GM23338 (cell line): ENCODE data around the gene CYB5R4. TPM values are rescaled to one million over a fixed set of nuclear protein-coding genes. Genes with fewer than 3 reads are reported as not detected.

Experiments used
- ATAC-seq: fragments of 200-7000 bp; cut with Tn5 transposase; 3 replicates; pipeline ENCODE4 v1.9.1; 2020
- DNase-seq: peaks from one replicate; pipeline ENCODE4 v3.0.0-alpha.2; 2015; ENCODE audit warnings: low spot score
- H2AFZ ChIP-seq: fragments of 200-600 bp; sonication (generic); 2 replicates; pipeline ENCODE4 v1.8.0; 2016; ENCODE audit warnings: antibody characterized with exemption, mild to moderate bottlenecking, moderate library complexity
- H3F3A ChIP-seq: fragments of 200-600 bp; sonication (generic); replicated peaks from 2 replicates; pipeline ENCODE4 v1.8.0; 2017; ENCODE audit warnings: antibody characterized with exemption, mixed run types, low read depth
- H3K27ac ChIP-seq: fragments of 200-600 bp; sonication (generic); 2 replicates; pipeline ENCODE4 v1.6.1; 2016; ENCODE audit warnings: low read depth
- H3K27me3 ChIP-seq: fragments of 200-600 bp; sonication (generic); 2 replicates; pipeline ENCODE4 v1.8.0; 2016; ENCODE audit warnings: mild to moderate bottlenecking, mixed run types, moderate library complexity; ENCODE audit not compliant: insufficient read depth
- H3K36me3 ChIP-seq: fragments of 200-600 bp; sonication (generic); 2 replicates; pipeline ENCODE4 v1.8.0; 2016; ENCODE audit warnings: mild to moderate bottlenecking; ENCODE audit not compliant: insufficient read depth
- H3K4me1 ChIP-seq: fragments of 200-600 bp; sonication (generic); 2 replicates; pipeline ENCODE4 v1.8.0; 2016; ENCODE audit warnings: mild to moderate bottlenecking, moderate library complexity; ENCODE audit not compliant: insufficient read depth
- H3K4me2 ChIP-seq: fragments of 200-600 bp; sonication (generic); 2 replicates; pipeline ENCODE4 v1.7.1; 2017; ENCODE audit warnings: mixed run types
- H3K4me3 ChIP-seq: fragments of 200-600 bp; sonication (generic); 2 replicates; pipeline ENCODE4 v1.6.1; 2016; ENCODE audit warnings: mixed run types
- H3K79me2 ChIP-seq: fragments of 200-600 bp; sonication (generic); replicated peaks from 2 replicates; pipeline ENCODE4 v1.8.0; 2017; ENCODE audit warnings: mild to moderate bottlenecking; ENCODE audit not compliant: insufficient read depth
- H3K9me2 ChIP-seq: fragments of 200-600 bp; sonication (generic); 2 replicates; pipeline ENCODE4 v1.8.0; 2017; ENCODE audit not compliant: insufficient read depth
- H4K20me1 ChIP-seq: fragments of 200-600 bp; sonication (generic); replicated peaks from 2 replicates; pipeline ENCODE4 v1.8.0; 2017; ENCODE audit warnings: mild to moderate bottlenecking; ENCODE audit not compliant: insufficient read depth
- H3K27ac Mint-ChIP-seq: 2 replicates; pipeline ENCODE4 v1.8.0; 2020; ENCODE audit warnings: inconsistent platforms, mild to moderate bottlenecking, moderate library complexity, mixed read lengths
- H3K27me3 Mint-ChIP-seq: 3 replicates; pipeline ENCODE4 v1.8.0; 2022; ENCODE audit warnings: low read depth, mild to moderate bottlenecking, moderate library complexity, mixed read lengths, inconsistent platforms; ENCODE audit not compliant: insufficient read depth, poor library complexity
- H3K36me3 Mint-ChIP-seq: 3 replicates; pipeline ENCODE4 v1.8.0; 2021; ENCODE audit warnings: low read depth, mild to moderate bottlenecking, inconsistent platforms, moderate library complexity, mixed read lengths
- H3K4me1 Mint-ChIP-seq: 3 replicates; pipeline ENCODE4 v1.8.0; 2020; ENCODE audit warnings: mild to moderate bottlenecking, inconsistent platforms, mixed read lengths
- H3K4me3 Mint-ChIP-seq: 3 replicates; pipeline ENCODE4 v1.8.0; 2021; ENCODE audit warnings: moderate library complexity, mild to moderate bottlenecking, inconsistent platforms, mixed read lengths
- H3K9me3 Mint-ChIP-seq: 3 replicates; pipeline ENCODE4 v1.8.0; 2020; ENCODE audit warnings: moderate library complexity, mild to moderate bottlenecking, inconsistent platforms, mixed read lengths
- CREB1 ChIP-seq: fragments of 250-450 bp; sonication (Bioruptor Pico); IDR thresholded peaks from 2 replicates; pipeline ENCODE4 v1.5.0; 2020; ENCODE audit warnings: low read depth, mild to moderate bottlenecking, moderate library complexity
- EZH2 ChIP-seq: fragments of 200-600 bp; sonication (generic); IDR thresholded peaks from one replicate; pipeline ENCODE4 v1.8.0; 2017; ENCODE audit warnings: antibody characterized with exemption, mild to moderate bottlenecking, low read depth; ENCODE audit not compliant: unreplicated experiment
- EZH2phosphoT487 ChIP-seq: fragments of 200-600 bp; sonication (generic); IDR thresholded peaks from one replicate; pipeline ENCODE4 v1.8.1; 2018; ENCODE audit warnings: antibody characterized with exemption; ENCODE audit not compliant: unreplicated experiment
- JUNB ChIP-seq: IDR thresholded peaks from one replicate; pipeline ENCODE4 v1.6.1; 2016; ENCODE audit warnings: antibody characterized with exemption; ENCODE audit not compliant: unreplicated experiment
- NANOG ChIP-seq: IDR thresholded peaks from 2 replicates; pipeline ENCODE4 v1.6.1; 2016; ENCODE audit warnings: antibody characterized with exemption, borderline replicate concordance
- POLR2AphosphoS5 ChIP-seq: IDR thresholded peaks from 2 replicates; pipeline ENCODE4 v1.6.1; 2016; ENCODE audit warnings: antibody characterized with exemption, low read depth
- STAT1 ChIP-seq: IDR thresholded peaks from one replicate; pipeline ENCODE4 v1.6.1; 2016; ENCODE audit warnings: antibody characterized with exemption; ENCODE audit not compliant: unreplicated experiment
- ZNF114 ChIP-seq: fragments of 250-450 bp; sonication (Bioruptor Pico); IDR thresholded peaks from 2 replicates; pipeline ENCODE4 v1.5.0; 2020; ENCODE audit warnings: mild to moderate bottlenecking, moderate library complexity
- ZNF331 ChIP-seq: fragments of 250-450 bp; sonication (Bioruptor Pico); IDR thresholded peaks from 2 replicates; pipeline ENCODE4 v1.5.0; 2020; ENCODE audit warnings: low read depth, mild to moderate bottlenecking, moderate library complexity
- ZNF462 ChIP-seq: fragments of 250-450 bp; sonication (Bioruptor Pico); IDR thresholded peaks from 2 replicates; pipeline ENCODE4 v1.5.0; 2020; ENCODE audit warnings: mild to moderate bottlenecking, moderate library complexity
- polyA plus RNA-seq: library from polyadenylated mRNA; unstranded; fragments of >200 nt; fragmentation: Nextera tagmentation; extraction: Ambion mirVana; gene quantifications from 2 replicates; pipeline ENCODE4 v1.2.1, GENCODE V29; 2016
- total RNA-seq: library from RNA; depleted of rRNA; stranded (reverse); fragments of >200 nt; shearing (Covaris generic); gene quantifications from 2 replicates; pipeline ENCODE4 v1.2.3, GENCODE V29; 2014
- TF ChIP-seq, protein P1 (sequence below), 2 experiments: fragments of 200-600 bp in 1 of 2; sonication (generic) in 1 of 2; conservative IDR thresholded peaks; 2 replicates each; pipeline versions ENCODE4 v1.5.1 to v1.6.1; 2016 to 2017; ENCODE audit warnings: antibody characterized with exemption in 2 of 2, low read depth in 2 of 2, mild to moderate bottlenecking in 2 of 2, moderate library complexity in 1 of 2
- TF ChIP-seq, protein P2 (sequence below): IDR thresholded peaks from one replicate; pipeline ENCODE4 v1.6.1; 2018; ENCODE audit warnings: antibody characterized with exemption; ENCODE audit not compliant: unreplicated experiment
- TF ChIP-seq, protein P3 (sequence below): IDR thresholded peaks from 2 replicates; pipeline ENCODE4 v1.6.1; 2016; ENCODE audit warnings: antibody characterized with exemption

The CYB5R4 gene
- total and polyA plus RNA-seq, 2 experiments from 2014 or later, result 8.9 to 17.2 TPM

DNA sequence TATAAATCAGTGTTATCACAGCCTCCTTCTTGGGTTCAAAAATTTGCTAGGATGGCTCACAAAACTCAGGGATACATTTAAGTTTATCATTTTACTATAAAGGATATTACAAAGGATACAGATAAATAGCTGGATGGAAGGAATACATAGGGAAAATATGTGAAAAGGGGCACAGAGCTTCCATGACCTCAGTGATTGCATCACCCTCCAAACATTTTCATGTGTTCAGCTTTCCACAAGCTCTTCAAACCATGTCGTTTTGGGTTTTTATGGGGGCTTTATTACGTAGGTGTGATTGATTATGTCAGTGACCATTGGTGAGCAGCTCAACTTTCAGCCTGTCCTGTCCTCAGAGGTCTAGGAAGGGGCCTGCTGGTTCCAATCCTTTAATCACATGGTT, 68.0 kb downstream of the CYB5R4 start (continued):
- TF ChIP-seq ZNF462 (CRISPR knock-in tag) (no peak), STAT1 (no peak), JUNB (no peak)

- H3F3A ChIP-seq, result no peaks in the 10 kb centered on the region
- Mint-ChIP-seq H3K4me1 (no peaks in the 10 kb centered on the region), H3K27me3 (peaks cover 4% of the 10 kb centered on the region), H3K4me3 (no peak overlapping the region), H3K27ac (no peak overlapping the region; the same call in 1 of the 2 replicates), H3K9me3 (no peaks in the 10 kb centered on the region), H3K36me3 (peaks cover 5% of the 10 kb centered on the region; the same call in 2 of the 3 replicates)
- H3K27me3 ChIP-seq, result no peaks in the 10 kb centered on the region
- DNase-seq, result no peak
- no peaks in the 10 kb centered on the region for H3K9me2 ChIP-seq
- no peak for ATAC-seq
- H3K4me1 ChIP-seq, result no peaks in the 10 kb centered on the region
- H2AFZ ChIP-seq, result no peak overlapping the region
- no peaks in the 10 kb centered on the region for H4K20me1 ChIP-seq
- H3K27ac ChIP-seq, result no peak overlapping the region
- H3K79me2 ChIP-seq, result no peaks in the 10 kb centered on the region
- no peak overlapping the region for H3K4me3 ChIP-seq
- no peaks in the 10 kb centered on the region for H3K36me3 ChIP-seq
- no peak overlapping the region for H3K4me2 ChIP-seq
- TF ChIP-seq, protein P1, sequence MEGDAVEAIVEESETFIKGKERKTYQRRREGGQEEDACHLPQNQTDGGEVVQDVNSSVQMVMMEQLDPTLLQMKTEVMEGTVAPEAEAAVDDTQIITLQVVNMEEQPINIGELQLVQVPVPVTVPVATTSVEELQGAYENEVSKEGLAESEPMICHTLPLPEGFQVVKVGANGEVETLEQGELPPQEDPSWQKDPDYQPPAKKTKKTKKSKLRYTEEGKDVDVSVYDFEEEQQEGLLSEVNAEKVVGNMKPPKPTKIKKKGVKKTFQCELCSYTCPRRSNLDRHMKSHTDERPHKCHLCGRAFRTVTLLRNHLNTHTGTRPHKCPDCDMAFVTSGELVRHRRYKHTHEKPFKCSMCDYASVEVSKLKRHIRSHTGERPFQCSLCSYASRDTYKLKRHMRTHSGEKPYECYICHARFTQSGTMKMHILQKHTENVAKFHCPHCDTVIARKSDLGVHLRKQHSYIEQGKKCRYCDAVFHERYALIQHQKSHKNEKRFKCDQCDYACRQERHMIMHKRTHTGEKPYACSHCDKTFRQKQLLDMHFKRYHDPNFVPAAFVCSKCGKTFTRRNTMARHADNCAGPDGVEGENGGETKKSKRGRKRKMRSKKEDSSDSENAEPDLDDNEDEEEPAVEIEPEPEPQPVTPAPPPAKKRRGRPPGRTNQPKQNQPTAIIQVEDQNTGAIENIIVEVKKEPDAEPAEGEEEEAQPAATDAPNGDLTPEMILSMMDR (conservative IDR thresholded peaks at IDR 0.05; ENCODE audit: low read depth in 2 of 2), result no peak
- TF ChIP-seq STAT1 (no peak), JUNB (no peak), NANOG (no peak), ZNF331 (CRISPR knock-in tag) (no peak), ZNF114 (CRISPR knock-in tag) (no peak), POLR2AphosphoS5 (no peak), EZH2phosphoT487 (no peak), CREB1 (CRISPR knock-in tag) (no peak), EZH2 (no peak)
- TF ChIP-seq, protein P2, sequence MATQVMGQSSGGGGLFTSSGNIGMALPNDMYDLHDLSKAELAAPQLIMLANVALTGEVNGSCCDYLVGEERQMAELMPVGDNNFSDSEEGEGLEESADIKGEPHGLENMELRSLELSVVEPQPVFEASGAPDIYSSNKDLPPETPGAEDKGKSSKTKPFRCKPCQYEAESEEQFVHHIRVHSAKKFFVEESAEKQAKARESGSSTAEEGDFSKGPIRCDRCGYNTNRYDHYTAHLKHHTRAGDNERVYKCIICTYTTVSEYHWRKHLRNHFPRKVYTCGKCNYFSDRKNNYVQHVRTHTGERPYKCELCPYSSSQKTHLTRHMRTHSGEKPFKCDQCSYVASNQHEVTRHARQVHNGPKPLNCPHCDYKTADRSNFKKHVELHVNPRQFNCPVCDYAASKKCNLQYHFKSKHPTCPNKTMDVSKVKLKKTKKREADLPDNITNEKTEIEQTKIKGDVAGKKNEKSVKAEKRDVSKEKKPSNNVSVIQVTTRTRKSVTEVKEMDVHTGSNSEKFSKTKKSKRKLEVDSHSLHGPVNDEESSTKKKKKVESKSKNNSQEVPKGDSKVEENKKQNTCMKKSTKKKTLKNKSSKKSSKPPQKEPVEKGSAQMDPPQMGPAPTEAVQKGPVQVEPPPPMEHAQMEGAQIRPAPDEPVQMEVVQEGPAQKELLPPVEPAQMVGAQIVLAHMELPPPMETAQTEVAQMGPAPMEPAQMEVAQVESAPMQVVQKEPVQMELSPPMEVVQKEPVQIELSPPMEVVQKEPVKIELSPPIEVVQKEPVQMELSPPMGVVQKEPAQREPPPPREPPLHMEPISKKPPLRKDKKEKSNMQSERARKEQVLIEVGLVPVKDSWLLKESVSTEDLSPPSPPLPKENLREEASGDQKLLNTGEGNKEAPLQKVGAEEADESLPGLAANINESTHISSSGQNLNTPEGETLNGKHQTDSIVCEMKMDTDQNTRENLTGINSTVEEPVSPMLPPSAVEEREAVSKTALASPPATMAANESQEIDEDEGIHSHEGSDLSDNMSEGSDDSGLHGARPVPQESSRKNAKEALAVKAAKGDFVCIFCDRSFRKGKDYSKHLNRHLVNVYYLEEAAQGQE, result no peak
- TF ChIP-seq, protein P3, sequence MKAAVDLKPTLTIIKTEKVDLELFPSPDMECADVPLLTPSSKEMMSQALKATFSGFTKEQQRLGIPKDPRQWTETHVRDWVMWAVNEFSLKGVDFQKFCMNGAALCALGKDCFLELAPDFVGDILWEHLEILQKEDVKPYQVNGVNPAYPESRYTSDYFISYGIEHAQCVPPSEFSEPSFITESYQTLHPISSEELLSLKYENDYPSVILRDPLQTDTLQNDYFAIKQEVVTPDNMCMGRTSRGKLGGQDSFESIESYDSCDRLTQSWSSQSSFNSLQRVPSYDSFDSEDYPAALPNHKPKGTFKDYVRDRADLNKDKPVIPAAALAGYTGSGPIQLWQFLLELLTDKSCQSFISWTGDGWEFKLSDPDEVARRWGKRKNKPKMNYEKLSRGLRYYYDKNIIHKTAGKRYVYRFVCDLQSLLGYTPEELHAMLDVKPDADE, result no peak
Measured at GRCh38 chr6:83928286-83928685, 68.8 kb downstream of the CYB5R4 start.
